ENCODE data around the gene UGT1A1. TPM values are rescaled to one million over a fixed set of nuclear protein-coding genes. Genes with fewer than 3 reads are reported as not detected.

UGT1A1 gene
- total RNA-seq, 1 experiment from 2014 or later, result not detected

- no peak overlapping the region for H3K9ac ChIP-seq (ENCODE audit: low read length)
These were observed 5.0 kb upstream of the UGT1A1 start for GRCh38 chr2:233754872-233755611.

DNA sequence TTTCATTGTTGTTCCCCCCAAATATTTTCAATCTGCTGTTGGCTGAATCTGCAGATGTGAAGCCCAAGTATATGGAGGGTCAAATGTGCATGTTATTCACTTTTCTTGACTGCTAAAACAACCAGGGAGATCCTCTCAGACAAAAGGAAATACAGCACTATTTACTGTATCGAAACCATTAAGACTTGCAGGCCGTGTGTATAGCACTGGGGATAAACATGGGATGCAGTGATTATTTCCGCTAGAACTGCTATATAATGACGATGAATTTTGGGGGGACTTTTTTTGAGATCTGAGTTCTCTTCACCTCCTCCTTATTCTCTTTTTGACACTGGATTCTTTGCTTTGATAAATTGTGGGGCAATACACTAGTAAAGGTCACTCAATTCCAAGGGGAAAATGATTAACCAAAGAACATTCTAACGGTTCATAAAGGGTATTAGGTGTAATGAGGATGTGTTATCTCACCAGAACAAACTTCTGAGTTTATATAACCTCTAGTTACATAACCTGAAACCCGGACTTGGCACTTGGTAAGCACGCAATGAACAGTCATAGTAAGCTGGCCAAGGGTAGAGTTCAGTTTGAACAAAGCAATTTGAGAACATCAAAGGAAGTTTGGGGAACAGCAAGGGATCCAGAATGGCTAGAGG lies 3.5 kb upstream of the UGT1A1 start:
- Histone ChIP-seq H3K9me2 (ENCODE audit: insufficient read depth) (no peaks in the 10 kb centered on the region), H3K79me2 (ENCODE audit: insufficient read depth, low read length) (no peaks in the 10 kb centered on the region), H4K20me1 (ENCODE audit: insufficient read depth) (no peaks in the 10 kb centered on the region), H3K4me2 (ENCODE audit: low read length) (no peak overlapping the region), H2AFZ (ENCODE audit: low read depth, low read length, poor library complexity, severe bottlenecking) (no peak overlapping the region), H3K36me3 (ENCODE audit: control insufficient read depth in 1 of 2, insufficient read depth in 2 of 2, low read length in 2 of 2) (no peaks in the 10 kb centered on the region), H3K9me3 (ENCODE audit: control insufficient read depth in 1 of 2, insufficient read depth in 1 of 2, low read depth in 1 of 2, low read length in 2 of 2) (no peaks in the 10 kb centered on the region), H3K4me1 (ENCODE audit: control insufficient read depth in 1 of 2, insufficient read depth in 2 of 2, low read length in 2 of 2) (no peaks in the 10 kb centered on the region), H3K27me3 (ENCODE audit: insufficient read depth, low read length) (no peaks in the 10 kb centered on the region), H3K27ac (ENCODE audit: low read depth, low read length) (no peak overlapping the region), H3K4me3 (replicated peaks in 1 of 2; ENCODE audit: low read depth in 1 of 2, low read length in 2 of 2) (no peak overlapping the region), H3K9ac (ENCODE audit: low read length) (no peak overlapping the region)
- no peak for ATAC-seq
- DNase-seq (ENCODE audit: low read depth, low spot score), result no peak
- intact Hi-C loops (cut with micrococcal nuclease), result no loop called here
- BruUV-seq (replicated peaks), result no TSS peak
- ChIA-PET CTCF (no interaction called here), RAD21 (ENCODE audit: low non-redundant PET in 1 of 2, low total read pairs in 2 of 2, uncharacterized antibody in 2 of 2, unreplicated experiment in 2 of 2) (no interaction called here), POLR2A (no interaction called here)
- TF ChIP-seq FOSL1 (IDR thresholded peaks at IDR 0.05; ENCODE audit: low read depth) (no peak), ZNF274 (IDR thresholded peaks at IDR 0.05; ENCODE audit: low read depth, low read length) (no peak), POLR2AphosphoS5 (IDR thresholded peaks at IDR 0.05; ENCODE audit: low read depth, low read length) (no peak), JUND (IDR thresholded peaks at IDR 0.05) (no peak), CBX3 (IDR thresholded peaks at IDR 0.05; ENCODE audit: low read depth) (no peak), TCF7L2 (IDR thresholded peaks at IDR 0.05; ENCODE audit: borderline replicate concordance, extremely low read depth, insufficient read depth, insufficient read length) (no peak), ATF3 (IDR thresholded peaks at IDR 0.05) (no peak), EZH2phosphoT487 (IDR thresholded peaks at IDR 0.05; ENCODE audit: borderline replicate concordance) (no peak)

More at GRCh38 chr2:233754872-233755611, 5.0 kb upstream of the UGT1A1 start:
- no peak overlapping the region for H2AFZ ChIP-seq (ENCODE audit: low read depth, low read length, poor library complexity, severe bottlenecking)
- no peaks in the 10 kb centered on the region for H3K36me3 ChIP-seq (ENCODE audit: control insufficient read depth in 1 of 2, insufficient read depth in 2 of 2, low read length in 2 of 2)
- ATAC-seq (no peak), DNase-seq (ENCODE audit: low read depth, low spot score) (no peak)
- ChIA-PET RAD21 (ENCODE audit: low non-redundant PET in 1 of 2, low total read pairs in 2 of 2, uncharacterized antibody in 2 of 2, unreplicated experiment in 2 of 2) (no interaction called here), POLR2A (no interaction called here), CTCF (no interaction called here)
- no peaks in the 10 kb centered on the region for H3K27me3 ChIP-seq (ENCODE audit: insufficient read depth, low read length)
- no peak for TF ChIP-seq SIN3A (IDR thresholded peaks at IDR 0.05; ENCODE audit: low read depth)
- TF ChIP-seq MAX (IDR thresholded peaks at IDR 0.05), result no peak
- no peak for TF ChIP-seq SRF (IDR thresholded peaks at IDR 0.05; ENCODE audit: low read depth)
- no peaks in the 10 kb centered on the region for H4K20me1 ChIP-seq (ENCODE audit: insufficient read depth)
- no peaks in the 10 kb centered on the region for H3K4me1 ChIP-seq (ENCODE audit: control insufficient read depth in 1 of 2, insufficient read depth in 2 of 2, low read length in 2 of 2)
- no peak overlapping the region for H3K4me2 ChIP-seq (ENCODE audit: low read length)
- H3K9me2 ChIP-seq (ENCODE audit: insufficient read depth), result no peaks in the 10 kb centered on the region
- H3K9me3 ChIP-seq (ENCODE audit: control insufficient read depth in 1 of 2, insufficient read depth in 1 of 2, low read depth in 1 of 2, low read length in 2 of 2), result no peaks in the 10 kb centered on the region
- H3K4me3 ChIP-seq (replicated peaks in 1 of 2; ENCODE audit: low read depth in 1 of 2, low read length in 2 of 2), result no peak overlapping the region
- H3K27ac ChIP-seq (ENCODE audit: low read depth, low read length), result no peak overlapping the region
- BruUV-seq (replicated peaks), result no TSS peak
- H3K79me2 ChIP-seq (ENCODE audit: insufficient read depth, low read length), result no peaks in the 10 kb centered on the region
- intact Hi-C loops (cut with micrococcal nuclease), result no loop called here
